Activated T-helper 1 cell treated with anti-CD3 and anti-CD28 coated beads, Interleukin-12 subunit alpha, Interleukin-12 subunit beta, Interleukin-2, Interleukin-4 antibody, amounts not matched to agents 30 ng/mL and 10 ng/mL and 1 ng/mL, durations not matched to agents 14 hours and 24 hours and 36 hours (primary cell): ENCODE measurements around the gene ITPR1. TPM values are rescaled to one million over a fixed set of nuclear protein-coding genes. Genes with fewer than 3 reads are reported as not detected.
"Not testable (repeated sequence)": the region's sequence is repeated elsewhere in the genome, so short reads cannot be mapped to it uniquely, and the experiment has no call there.

ENCODE experiments used
- DNase-seq: peaks from one replicate; pipeline ENCODE4 v3.0.0; 2021; ENCODE audit warnings: low spot score
- H3K27ac Mint-ChIP-seq: one replicate; pipeline ENCODE4 v1.8.0; 2021; ENCODE audit warnings: mild to moderate bottlenecking, mixed read lengths
- H3K27me3 Mint-ChIP-seq: one replicate; pipeline ENCODE4 v1.8.0; 2022; ENCODE audit warnings: mild to moderate bottlenecking, moderate library complexity, mixed read lengths; ENCODE audit not compliant: insufficient read depth
- H3K36me3 Mint-ChIP-seq: one replicate; pipeline ENCODE4 v1.8.0; 2021; ENCODE audit warnings: low read depth, mixed read lengths
- H3K4me1 Mint-ChIP-seq: one replicate; pipeline ENCODE4 v1.8.0; 2021; ENCODE audit warnings: low read depth, mixed read lengths
- H3K4me3 Mint-ChIP-seq: one replicate; pipeline ENCODE4 v1.8.0; 2021; ENCODE audit warnings: mild to moderate bottlenecking, moderate library complexity, mixed read lengths
- H3K9me3 Mint-ChIP-seq: one replicate; pipeline ENCODE4 v1.8.0; 2021; ENCODE audit warnings: mixed read lengths
- intact Hi-C: fragments of 100-400 bp; cut with micrococcal nuclease; formaldehyde crosslinking; loops from one replicate; pipeline ENCODE4 v1.15.1; 2024
- total RNA-seq: library from RNA; stranded (reverse); gene quantifications from 2 replicates; pipeline ENCODE4 v1.2.3, GENCODE V29; 2022

ITPR1 gene
- total RNA-seq, 1 donor from 2014 or later, result 108 TPM

- Mint-ChIP-seq H3K27ac (no peak overlapping the region), H3K36me3 (peaks cover 6% of the 10 kb centered on the region), H3K27me3 (no peaks in the 10 kb centered on the region), H3K9me3 (peaks cover 5% of the 10 kb centered on the region), H3K4me3 (no peak overlapping the region), H3K4me1 (peaks cover 27% of the 10 kb centered on the region)
- intact Hi-C loops, result no loop called here
- no peak for DNase-seq
Observed at GRCh38 chr3:4589475-4590097, 96.4 kb downstream of the ITPR1 start.

DNA sequence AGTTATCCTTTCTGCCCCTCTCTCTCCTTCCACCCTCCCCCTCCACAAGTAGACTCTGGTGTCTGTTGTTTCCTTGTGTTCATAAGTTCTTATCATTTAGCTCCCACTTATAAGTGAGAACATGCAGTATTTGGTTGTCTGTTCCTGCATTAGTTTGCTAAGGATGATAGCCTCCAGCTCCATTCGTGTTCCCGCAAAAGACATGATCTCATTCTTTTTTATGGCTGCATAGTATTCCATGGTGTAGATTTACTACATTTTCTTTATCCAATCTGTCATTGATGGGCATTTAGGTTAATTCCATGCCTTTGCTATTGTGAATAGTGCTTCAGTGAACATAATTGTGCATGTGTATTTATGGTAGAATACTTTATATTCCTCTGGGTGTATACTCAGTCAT lies 97.7 kb downstream of the ITPR1 start:
- intact Hi-C loops, H3K27me3 Mint-ChIP-seq, H3K9me3 Mint-ChIP-seq, H3K36me3 Mint-ChIP-seq, H3K27ac Mint-ChIP-seq, H3K4me3 Mint-ChIP-seq, DNase-seq: not testable (repeated sequence)
- peaks cover 32% of the 10 kb centered on the region for H3K4me1 Mint-ChIP-seq

- peak overlapping the region; percentile 45 for H3K27ac Mint-ChIP-seq
- no peak overlapping the region for H3K4me3 Mint-ChIP-seq
- peaks cover 5% of the 10 kb centered on the region for H3K9me3 Mint-ChIP-seq
- no peaks in the 10 kb centered on the region for H3K27me3 Mint-ChIP-seq
- no peak for DNase-seq
- H3K4me1 Mint-ChIP-seq, result peaks cover 32% of the 10 kb centered on the region
- intact Hi-C loops, result no loop called here
- H3K36me3 Mint-ChIP-seq, result peaks cover 6% of the 10 kb centered on the region
Observed at GRCh38 chr3:4591669-4592068, 98.5 kb downstream of the ITPR1 start.

DNA sequence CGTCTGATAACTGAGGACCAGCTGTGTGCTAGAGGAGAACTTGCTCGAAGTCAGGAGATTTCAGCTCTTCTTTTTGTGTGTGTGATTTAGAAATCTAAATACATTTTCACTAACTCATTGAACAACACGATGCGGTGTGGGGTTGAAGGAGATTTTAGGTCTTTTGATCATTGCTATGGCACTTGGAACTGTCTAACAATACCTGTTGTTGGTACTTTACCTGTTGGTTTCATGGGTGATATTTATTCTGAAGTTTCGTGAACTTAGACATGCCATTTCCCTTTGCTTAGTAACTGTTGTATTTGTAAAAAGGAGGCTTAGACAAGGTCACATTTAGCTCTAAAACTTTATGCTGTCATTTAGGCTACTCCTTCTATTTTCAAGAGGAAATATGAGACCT lies 99.9 kb downstream of the ITPR1 start:
- Mint-ChIP-seq H3K27ac (no peak overlapping the region), H3K36me3 (peaks cover 6% of the 10 kb centered on the region), H3K4me3 (no peak overlapping the region), H3K4me1 (peaks cover 24% of the 10 kb centered on the region), H3K9me3 (peaks cover 5% of the 10 kb centered on the region), H3K27me3 (no peaks in the 10 kb centered on the region)
- intact Hi-C loops, result no loop called here
- no peak for DNase-seq

DNA sequence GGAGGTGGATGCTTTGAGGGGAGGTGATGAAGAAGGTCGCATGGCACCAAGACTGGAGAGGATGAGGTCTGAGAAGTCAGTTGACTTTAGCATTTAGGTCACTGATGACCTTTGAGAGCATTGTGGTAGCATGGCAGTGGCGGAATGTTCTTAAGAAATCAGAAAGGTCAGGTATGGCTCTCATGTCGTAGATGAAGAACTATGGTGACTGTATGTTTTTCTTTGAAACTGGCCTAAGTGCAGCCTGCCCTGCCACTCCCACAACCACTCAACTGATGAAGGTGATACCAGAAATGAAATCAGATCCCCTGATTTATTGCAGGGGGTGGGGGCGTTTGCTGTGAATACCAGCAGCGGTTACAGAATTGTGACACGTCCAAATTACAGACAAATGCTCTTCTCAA lies 102.6 kb downstream of the ITPR1 start:
- H3K4me3 Mint-ChIP-seq, result no peak overlapping the region
- peaks cover 9% of the 10 kb centered on the region for H3K9me3 Mint-ChIP-seq
- H3K27ac Mint-ChIP-seq, result no peak overlapping the region

GRCh38 chr3:4596612-4597011 lies 103.5 kb downstream of the ITPR1 start:
- intact Hi-C loops, result no loop called here
- Mint-ChIP-seq H3K27me3 (no peaks in the 10 kb centered on the region), H3K36me3 (peaks cover 2% of the 10 kb centered on the region), H3K9me3 (peaks cover 7% of the 10 kb centered on the region), H3K4me1 (peaks cover 15% of the 10 kb centered on the region), H3K4me3 (no peak overlapping the region), H3K27ac (no peak overlapping the region)
- no peak for DNase-seq

More for the DNA sequence above, 102.6 kb downstream of the ITPR1 start:
- intact Hi-C loops, result no loop called here
- H3K36me3 Mint-ChIP-seq, result peaks cover 4% of the 10 kb centered on the region
- no peaks in the 10 kb centered on the region for H3K27me3 Mint-ChIP-seq
- peaks cover 15% of the 10 kb centered on the region for H3K4me1 Mint-ChIP-seq
- DNase-seq, result no peak

DNA sequence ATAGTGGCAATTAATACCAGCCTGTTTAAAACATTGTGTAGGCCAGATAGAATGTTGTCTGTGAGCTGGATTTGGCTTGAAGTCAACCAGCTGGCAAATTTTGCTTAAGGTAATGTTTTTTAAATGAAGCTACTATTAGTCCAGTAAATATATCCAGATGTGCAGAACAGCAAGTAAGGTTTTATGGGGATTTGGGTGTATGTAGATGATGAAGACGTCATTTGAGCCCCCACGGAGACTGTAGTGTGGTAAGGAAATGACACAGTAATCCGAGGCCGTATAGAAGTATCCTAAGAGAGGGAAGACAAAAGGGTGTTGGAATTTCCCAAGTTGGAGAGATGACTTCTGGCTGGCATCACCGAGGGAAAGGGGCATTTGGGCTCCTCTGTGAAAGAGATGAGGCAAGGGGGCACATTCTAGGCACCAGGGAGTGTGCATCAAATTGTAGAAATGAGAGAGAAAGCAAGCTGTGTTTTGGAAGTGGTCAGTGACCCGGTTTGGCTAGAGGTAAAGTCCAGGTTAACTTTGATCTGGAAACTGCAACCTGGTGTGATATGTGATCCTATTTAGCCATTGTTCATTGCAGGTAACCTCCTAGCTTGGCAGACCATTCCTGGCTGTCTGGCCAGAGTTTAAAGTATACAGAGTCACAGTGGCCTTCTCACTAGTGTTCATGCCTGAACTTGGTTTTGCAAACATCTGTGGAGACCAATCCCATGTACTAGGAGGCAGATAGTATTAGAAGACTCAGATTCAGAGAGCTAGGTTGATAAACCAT lies 104.2 kb downstream of the ITPR1 start:
- no peaks in the 10 kb centered on the region for H3K36me3 Mint-ChIP-seq
- peak overlapping the region; percentile 25 for H3K27ac Mint-ChIP-seq
- peaks cover 15% of the 10 kb centered on the region for H3K4me1 Mint-ChIP-seq
- DNase-seq, result no peak
- intact Hi-C loops, result no loop called here
- no peak overlapping the region for H3K4me3 Mint-ChIP-seq
- peaks cover 7% of the 10 kb centered on the region for H3K9me3 Mint-ChIP-seq
- no peaks in the 10 kb centered on the region for H3K27me3 Mint-ChIP-seq

GRCh38 chr3:4598232-4598631 lies 105.1 kb downstream of the ITPR1 start:
- not testable (repeated sequence) for H3K36me3 Mint-ChIP-seq
- peaks cover 15% of the 10 kb centered on the region for H3K4me1 Mint-ChIP-seq

DNA sequence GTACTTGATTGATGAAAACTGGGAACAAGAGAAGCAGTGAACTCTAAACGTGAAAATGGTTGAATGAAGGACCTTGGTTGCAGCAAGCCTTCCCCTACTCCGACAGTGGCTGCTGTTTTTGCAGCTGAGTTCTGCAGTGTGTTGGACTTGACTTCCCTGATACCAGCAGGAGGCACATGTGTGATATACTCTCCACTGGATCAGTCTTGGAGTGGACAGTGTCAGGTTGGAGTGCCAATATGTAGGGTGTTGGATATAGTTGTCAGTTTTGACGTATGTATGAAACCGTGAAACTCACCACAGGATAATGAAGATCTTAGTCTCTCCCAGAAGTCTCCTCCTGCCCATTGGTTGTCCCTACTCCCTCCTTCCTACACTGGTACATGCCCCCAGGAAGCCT lies 106.5 kb downstream of the ITPR1 start:
- H3K9me3 Mint-ChIP-seq, result peaks cover 7% of the 10 kb centered on the region
- no peak overlapping the region for H3K27ac Mint-ChIP-seq
- DNase-seq, result no peak
- no peaks in the 10 kb centered on the region for H3K27me3 Mint-ChIP-seq
- intact Hi-C loops, result no loop called here
- H3K4me1 Mint-ChIP-seq, result peaks cover 10% of the 10 kb centered on the region
- H3K36me3 Mint-ChIP-seq, result no peaks in the 10 kb centered on the region
- H3K4me3 Mint-ChIP-seq, result no peak overlapping the region

More at GRCh38 chr3:4598232-4598631, 105.1 kb downstream of the ITPR1 start:
- H3K27ac Mint-ChIP-seq, H3K27me3 Mint-ChIP-seq, H3K9me3 Mint-ChIP-seq, DNase-seq, intact Hi-C loops, H3K4me3 Mint-ChIP-seq: not testable (repeated sequence)

DNA sequence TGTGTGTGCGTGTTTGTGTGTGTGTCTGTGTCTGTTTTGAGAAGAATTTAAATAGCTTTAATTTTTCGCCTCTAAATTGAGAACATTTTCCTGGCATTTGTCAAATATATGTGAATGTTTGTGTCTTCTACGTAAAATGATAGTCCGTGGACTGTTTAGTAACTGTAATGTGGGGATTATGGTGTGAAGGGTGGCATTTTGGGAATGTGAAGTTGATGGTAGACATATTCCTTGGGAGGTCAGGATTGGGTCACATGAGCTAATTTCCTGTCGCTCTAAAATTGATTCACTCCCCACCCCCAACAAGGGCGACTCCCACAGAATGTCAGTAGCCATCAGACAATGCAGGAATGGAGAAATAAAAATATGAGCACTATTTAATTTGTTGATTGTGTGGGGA lies 107.3 kb downstream of the ITPR1 start:
- intact Hi-C loops, result no loop called here
- Mint-ChIP-seq H3K9me3 (peaks cover 7% of the 10 kb centered on the region), H3K27ac (no peak overlapping the region), H3K4me3 (no peak overlapping the region), H3K36me3 (no peaks in the 10 kb centered on the region), H3K27me3 (no peaks in the 10 kb centered on the region), H3K4me1 (peaks cover 4% of the 10 kb centered on the region)
- DNase-seq, result no peak

DNA sequence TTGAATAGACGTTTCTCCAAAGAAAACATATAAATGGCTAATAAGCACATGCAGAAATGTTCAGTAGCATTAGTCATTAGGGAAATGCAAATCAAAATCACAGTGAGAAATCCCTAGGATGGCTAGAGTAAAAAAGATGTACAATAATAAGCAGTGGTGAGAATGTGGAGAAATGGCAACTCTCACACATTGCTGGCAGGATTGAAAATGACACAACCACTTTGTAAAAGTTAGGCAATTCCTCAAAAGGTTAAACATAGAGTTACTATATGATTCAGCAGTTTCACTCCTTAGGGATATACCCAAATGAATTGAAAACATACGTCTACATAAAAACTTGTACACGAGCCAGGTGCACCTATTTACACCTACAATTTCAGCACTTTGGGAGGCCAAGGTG lies 108.7 kb downstream of the ITPR1 start:
- H3K27ac Mint-ChIP-seq, result no peak overlapping the region

GRCh38 chr3:4604693-4605092 lies 111.5 kb downstream of the ITPR1 start:
- intact Hi-C loops, result no loop called here
- H3K9me3 Mint-ChIP-seq, result peaks cover 7% of the 10 kb centered on the region
- no peaks in the 10 kb centered on the region for H3K4me1 Mint-ChIP-seq
- H3K36me3 Mint-ChIP-seq, result no peaks in the 10 kb centered on the region
- H3K27ac Mint-ChIP-seq, result no peak overlapping the region
- no peak overlapping the region for H3K4me3 Mint-ChIP-seq
- DNase-seq, result no peak
- no peaks in the 10 kb centered on the region for H3K27me3 Mint-ChIP-seq

More for the DNA sequence above, 108.7 kb downstream of the ITPR1 start:
- H3K9me3 Mint-ChIP-seq, result peaks cover 7% of the 10 kb centered on the region
- no peaks in the 10 kb centered on the region for H3K4me1 Mint-ChIP-seq
- H3K36me3 Mint-ChIP-seq, result no peaks in the 10 kb centered on the region
- DNase-seq, result no peak
- intact Hi-C loops, result no loop called here
- no peak overlapping the region for H3K4me3 Mint-ChIP-seq
- no peaks in the 10 kb centered on the region for H3K27me3 Mint-ChIP-seq

GRCh38 chr3:4606911-4607310 lies 113.8 kb downstream of the ITPR1 start:
- Mint-ChIP-seq H3K9me3 (no peaks in the 10 kb centered on the region), H3K36me3 (no peaks in the 10 kb centered on the region), H3K27ac (no peak overlapping the region), H3K27me3 (no peaks in the 10 kb centered on the region), H3K4me1 (no peaks in the 10 kb centered on the region), H3K4me3 (no peak overlapping the region)
- intact Hi-C loops, result no loop called here
- DNase-seq, result no peak
